Sigmoid colon (tissue), 7 donors: ENCODE measurements around the gene HS6ST2. TPM values are rescaled to one million over a fixed set of nuclear protein-coding genes. Genes with fewer than 3 reads are reported as not detected.

Source experiments
- DNase-seq: peaks from one replicate; pipeline ENCODE4 v3.0.0-alpha.2; 2019
- H3K27ac ChIP-seq, 4 donors: fragments of 200-600 bp; sonication (generic); one replicate each; pipeline ENCODE4 v1.5.1; 2016 to 2019; ENCODE audit warnings: mild to moderate bottlenecking in 1 of 4
- H3K27me3 ChIP-seq, 3 donors: fragments of 200-600 bp; sonication (generic); one replicate each; pipeline ENCODE4 v1.5.1; 2019; ENCODE audit warnings: mild to moderate bottlenecking in 1 of 3
- H3K36me3 ChIP-seq, 4 donors: fragments of 200-600 bp; sonication (generic); one replicate each; pipeline ENCODE4 v1.5.1; 2016 to 2019
- H3K4me1 ChIP-seq, 4 donors: fragments of 200-600 bp; sonication (generic); one replicate each; pipeline ENCODE4 v1.5.1; 2017 to 2019
- H3K4me3 ChIP-seq, 4 donors: fragments of 200-600 bp; sonication (generic); one replicate each; pipeline ENCODE4 v1.5.1; 2017 to 2019; ENCODE audit warnings: mild to moderate bottlenecking in 2 of 4, moderate library complexity in 1 of 4
- H3K9me3 ChIP-seq, 4 donors: fragments of 200-600 bp in 3 of 4; sonication (generic) in 3 of 4; one replicate each; pipeline versions ENCODE4 v1.5.1 to v1.6.1; 2013 to 2019
- EP300 ChIP-seq, 4 donors: sonication (generic); formaldehyde crosslinking; IDR thresholded peaks; one replicate each; pipeline ENCODE4 v1.6.1; 2017; ENCODE audit warnings: antibody characterized with exemption in 4 of 4
- POLR2A ChIP-seq, 2 donors: fragments of 450-650 bp; IDR thresholded peaks; one replicate each; pipeline ENCODE4 v1.6.1; 2016; ENCODE audit warnings: antibody characterized with exemption in 2 of 2, mild to moderate bottlenecking in 2 of 2, moderate library complexity in 2 of 2
- POLR2AphosphoS5 ChIP-seq, 4 donors: sonication (generic); formaldehyde crosslinking; IDR thresholded peaks; one replicate each; pipeline ENCODE4 v1.6.1; 2017; ENCODE audit warnings: antibody characterized with exemption in 4 of 4
- WGBS, 2 donors: extraction: QIAGEN DNeasy Blood & Tissue Kit; methylation state at CpG; one replicate each; pipeline ENCODE4 v1.1.7; 2013; 5-methylcytosine and 5-hydroxymethylcytosine counted together
- intact Hi-C: fragments of 100-400 bp; cut with DNase I; formaldehyde crosslinking; loops from one replicate; pipeline ENCODE4 v1.15.1; 2023
- polyA plus RNA-seq, 3 donors: library from polyadenylated mRNA; stranded (reverse); fragments of 200-250 nt; gene quantifications; one replicate each; pipeline ENCODE4 v1.2.3, GENCODE V29; 2013
- total RNA-seq, 4 donors: library from RNA; depleted of rRNA; stranded (reverse); fragments of >200 nt; gene quantifications; one replicate each; pipeline ENCODE4 v1.1.0, GENCODE V29; 2016
- TF ChIP-seq, protein P1 (sequence below), 4 experiments: fragments of 450-650 bp in 3 of 4; fragments of 200-600 bp in 1 of 4; IDR thresholded peaks; one replicate each; pipeline ENCODE4 v1.5.1; 2016 to 2019; ENCODE audit warnings: antibody characterized with exemption in 4 of 4, mild to moderate bottlenecking in 3 of 4, moderate library complexity in 2 of 4
- donor health status: healthy with polysubstance abuse.
- donor health status: Bipolar disorder and iron deficiency.
- donor health status: healthy.

The HS6ST2 gene
- total and polyA plus RNA-seq, 7 donors: under 0.01 to 0.82 (median 0.27) TPM; not detected in 1

DNA sequence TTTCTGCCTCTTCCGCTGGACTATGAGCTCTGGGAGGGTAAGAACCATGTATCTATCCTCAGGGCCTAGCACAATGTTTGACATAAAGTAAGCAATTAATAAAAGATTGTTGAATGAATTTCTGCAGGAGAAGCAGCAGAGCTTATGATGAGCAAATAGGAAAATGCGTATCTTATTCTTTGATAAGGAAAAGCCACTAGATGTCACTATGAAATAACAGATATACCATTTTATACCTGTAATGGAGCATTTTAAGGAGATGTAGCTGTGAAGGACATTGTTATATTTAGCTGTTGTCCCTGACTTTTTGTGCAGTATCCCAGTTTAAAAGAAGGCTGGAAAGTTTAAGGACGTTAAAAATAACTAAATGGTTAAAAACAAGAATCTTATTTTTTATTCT is 322.3 kb downstream of the HS6ST2 start:
- no peaks in the 10 kb centered on the region for H3K36me3 ChIP-seq
- H3K4me1 ChIP-seq: no peaks in the 10 kb centered on the region
- TF ChIP-seq EP300 (IDR thresholded peaks at IDR 0.05) (no peak), POLR2A (IDR thresholded peaks at IDR 0.05) (no peak), POLR2AphosphoS5 (IDR thresholded peaks at IDR 0.05) (no peak)
- TF ChIP-seq, protein P1, sequence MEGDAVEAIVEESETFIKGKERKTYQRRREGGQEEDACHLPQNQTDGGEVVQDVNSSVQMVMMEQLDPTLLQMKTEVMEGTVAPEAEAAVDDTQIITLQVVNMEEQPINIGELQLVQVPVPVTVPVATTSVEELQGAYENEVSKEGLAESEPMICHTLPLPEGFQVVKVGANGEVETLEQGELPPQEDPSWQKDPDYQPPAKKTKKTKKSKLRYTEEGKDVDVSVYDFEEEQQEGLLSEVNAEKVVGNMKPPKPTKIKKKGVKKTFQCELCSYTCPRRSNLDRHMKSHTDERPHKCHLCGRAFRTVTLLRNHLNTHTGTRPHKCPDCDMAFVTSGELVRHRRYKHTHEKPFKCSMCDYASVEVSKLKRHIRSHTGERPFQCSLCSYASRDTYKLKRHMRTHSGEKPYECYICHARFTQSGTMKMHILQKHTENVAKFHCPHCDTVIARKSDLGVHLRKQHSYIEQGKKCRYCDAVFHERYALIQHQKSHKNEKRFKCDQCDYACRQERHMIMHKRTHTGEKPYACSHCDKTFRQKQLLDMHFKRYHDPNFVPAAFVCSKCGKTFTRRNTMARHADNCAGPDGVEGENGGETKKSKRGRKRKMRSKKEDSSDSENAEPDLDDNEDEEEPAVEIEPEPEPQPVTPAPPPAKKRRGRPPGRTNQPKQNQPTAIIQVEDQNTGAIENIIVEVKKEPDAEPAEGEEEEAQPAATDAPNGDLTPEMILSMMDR (IDR thresholded peaks at IDR 0.05): no peak
- no peaks in the 10 kb centered on the region for H3K27me3 ChIP-seq
- no peak overlapping the region for H3K27ac ChIP-seq
- WGBS, 2 donors: 53 to 70% methylated on average over 3 of the region's 3 CpGs
- H3K4me3 ChIP-seq: no peak overlapping the region
- DNase-seq: no peak
- intact Hi-C loops: loop anchor here (10.0 kb wide), 1 partner anchor 541 kb away; no protein-coding TSS in a partner anchor
- H3K9me3 ChIP-seq: no peaks in the 10 kb centered on the region

DNA sequence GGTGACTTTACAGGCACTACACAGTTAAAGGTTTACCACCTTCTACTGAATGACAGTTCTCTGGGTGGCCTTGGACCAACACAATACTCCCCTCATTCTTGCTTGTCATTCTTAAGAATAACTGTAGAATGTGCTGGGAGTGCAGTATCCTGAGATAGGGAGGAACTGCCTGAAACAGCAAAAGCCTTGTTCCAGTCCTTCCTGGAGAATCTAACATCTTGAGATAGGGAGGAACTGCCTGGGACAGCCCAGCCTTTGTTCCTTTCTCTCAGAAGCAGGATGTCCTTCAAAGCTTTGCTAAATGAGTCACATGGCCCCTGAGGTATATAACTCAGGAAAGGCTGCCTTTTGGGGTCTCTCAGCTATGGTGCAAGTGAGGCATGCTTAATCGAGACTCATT is 323.9 kb downstream of the HS6ST2 start:
- WGBS, 2 donors: 34 to 52% methylated on average over 1 of the region's 1 CpG
- no peaks in the 10 kb centered on the region for H3K36me3 ChIP-seq
- no peaks in the 10 kb centered on the region for H3K9me3 ChIP-seq
- no peaks in the 10 kb centered on the region for H3K27me3 ChIP-seq
- intact Hi-C loops: loop anchor here (5.0 to 10.0 kb wide), 3 partner anchors 342 to 792 kb away; no protein-coding TSS in a partner anchor
- H3K4me1 ChIP-seq: no peaks in the 10 kb centered on the region
- H3K27ac ChIP-seq: no peak overlapping the region
- DNase-seq: no peak
- H3K4me3 ChIP-seq: no peak overlapping the region
- TF ChIP-seq EP300 (IDR thresholded peaks at IDR 0.05) (no peak), POLR2A (IDR thresholded peaks at IDR 0.05) (no peak), POLR2AphosphoS5 (IDR thresholded peaks at IDR 0.05) (no peak)
- TF ChIP-seq, protein P1 (IDR thresholded peaks at IDR 0.05): no peak

DNA sequence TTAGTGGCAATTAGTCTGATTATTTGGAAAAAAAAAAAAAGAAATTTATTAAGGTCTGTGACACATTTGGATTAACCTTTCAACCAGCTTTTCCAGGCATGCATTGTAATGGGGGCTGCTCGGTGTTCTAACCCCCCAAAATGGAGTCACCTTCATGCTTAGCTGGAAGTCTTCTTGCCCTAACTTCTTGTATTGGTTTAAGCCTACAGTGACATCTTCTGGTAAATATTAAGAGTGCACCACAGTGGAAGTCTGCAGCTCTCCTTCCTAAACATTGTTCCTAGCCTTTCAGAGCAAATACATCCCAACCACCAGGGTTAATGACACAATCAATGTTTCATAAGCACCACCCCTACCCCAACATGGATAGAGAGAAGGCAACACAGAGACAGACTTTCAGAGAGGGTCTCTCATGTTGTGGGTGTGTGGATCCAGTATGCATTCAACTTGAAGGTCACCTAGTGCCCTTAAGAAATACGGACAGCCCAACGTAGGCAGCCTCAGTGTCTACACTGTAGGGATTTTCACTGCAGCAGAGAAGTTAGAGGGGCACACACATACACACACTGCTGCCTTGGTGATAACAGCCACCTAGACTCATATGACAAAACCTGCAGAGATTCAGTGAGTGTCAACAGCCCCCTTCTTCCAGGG is 326.7 kb downstream of the HS6ST2 start:
- intact Hi-C loops: loop anchor here (5.0 to 10.0 kb wide), 3 partner anchors 339 to 789 kb away; no protein-coding TSS in a partner anchor
- no peak for DNase-seq
- TF ChIP-seq, protein P1 (IDR thresholded peaks at IDR 0.05): peak; percentile 7 to 52 (median 26)
- TF ChIP-seq POLR2AphosphoS5 (IDR thresholded peaks at IDR 0.05) (no peak), POLR2A (IDR thresholded peaks at IDR 0.05) (no peak), EP300 (IDR thresholded peaks at IDR 0.05) (no peak)
- no peaks in the 10 kb centered on the region for H3K27me3 ChIP-seq
- 54 to 65% methylated on average over 3 of the region's 3 CpGs for WGBS, 2 donors
- H3K36me3 ChIP-seq: no peaks in the 10 kb centered on the region
- H3K9me3 ChIP-seq: no peaks in the 10 kb centered on the region
- no peak overlapping the region for H3K4me3 ChIP-seq
- no peak overlapping the region for H3K27ac ChIP-seq
- no peaks in the 10 kb centered on the region for H3K4me1 ChIP-seq

DNA sequence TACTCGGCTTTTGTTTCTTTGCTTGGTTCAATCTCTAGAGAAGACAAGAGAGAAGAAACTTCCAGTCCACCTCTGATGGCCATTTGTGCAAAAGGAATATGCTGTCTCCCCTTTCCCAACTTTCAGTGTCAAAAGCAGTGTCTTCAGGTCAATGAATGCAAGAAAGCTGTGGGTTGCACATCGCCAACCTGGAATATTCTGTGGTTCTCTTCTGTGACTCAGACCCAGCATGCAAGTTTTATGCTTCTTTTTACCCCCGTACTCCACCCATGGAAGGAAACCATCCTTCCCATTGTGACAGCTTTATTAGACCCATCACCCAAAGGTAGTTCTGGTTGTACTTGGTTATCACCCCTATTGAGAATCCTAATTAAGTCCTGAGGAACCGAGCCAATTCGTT is 334.0 kb downstream of the HS6ST2 start:
- intact Hi-C loops: no loop called here
- 85 to 91% methylated on average over 5 of the region's 5 CpGs for WGBS, 2 donors
- H3K4me3 ChIP-seq: no peak overlapping the region
- no peaks in the 10 kb centered on the region for H3K4me1 ChIP-seq
- TF ChIP-seq POLR2A (IDR thresholded peaks at IDR 0.05): no peak
- no peak for TF ChIP-seq POLR2AphosphoS5 (IDR thresholded peaks at IDR 0.05)
- TF ChIP-seq, protein P1 (IDR thresholded peaks at IDR 0.05): no peak
- no peak for TF ChIP-seq EP300 (IDR thresholded peaks at IDR 0.05)
- H3K27ac ChIP-seq: no peak overlapping the region
- DNase-seq: no peak
- no peaks in the 10 kb centered on the region for H3K27me3 ChIP-seq
- H3K36me3 ChIP-seq: no peaks in the 10 kb centered on the region
- H3K9me3 ChIP-seq: no peaks in the 10 kb centered on the region
